Endometrial microvascular endothelial cells (primary cell): ENCODE data around the gene ALG5. TPM values are rescaled to one million over a fixed set of nuclear protein-coding genes. Genes with fewer than 3 reads are reported as not detected.

Experiments used
- total RNA-seq: library from RNA; depleted of rRNA; stranded (reverse); fragments of >200 nt; gene quantifications from one replicate; pipeline ENCODE4 v1.2.3, GENCODE V29; 2015; ENCODE audit errors: inconsistent ontology term

ALG5 gene
- total RNA-seq, 1 donor from 2014 or later, result 33.9 TPM

Other genes with a start within 250 kb of the ALG5 start
- 1.3 TPM for gene RFXAP, start 180.1 kb downstream of the ALG5 start, total RNA-seq
- gene SMAD9, start 79.1 kb downstream of the ALG5 start, total RNA-seq, result 4.1 TPM
- 56.7 TPM for gene EXOSC8, start 1.4 kb upstream of the ALG5 start, total RNA-seq
- 53.7 TPM for gene SUPT20H, start 60.3 kb upstream of the ALG5 start, total RNA-seq
- gene CSNK1A1L, start 106.3 kb upstream of the ALG5 start, total RNA-seq, result not detected